Measurements from ENCODE around the gene C19orf85. TPM values are rescaled to one million over a fixed set of nuclear protein-coding genes. Genes with fewer than 3 reads are reported as not detected.

The C19orf85 gene
- total RNA-seq, 1 donor from 2014 or later: not detected

DNA sequence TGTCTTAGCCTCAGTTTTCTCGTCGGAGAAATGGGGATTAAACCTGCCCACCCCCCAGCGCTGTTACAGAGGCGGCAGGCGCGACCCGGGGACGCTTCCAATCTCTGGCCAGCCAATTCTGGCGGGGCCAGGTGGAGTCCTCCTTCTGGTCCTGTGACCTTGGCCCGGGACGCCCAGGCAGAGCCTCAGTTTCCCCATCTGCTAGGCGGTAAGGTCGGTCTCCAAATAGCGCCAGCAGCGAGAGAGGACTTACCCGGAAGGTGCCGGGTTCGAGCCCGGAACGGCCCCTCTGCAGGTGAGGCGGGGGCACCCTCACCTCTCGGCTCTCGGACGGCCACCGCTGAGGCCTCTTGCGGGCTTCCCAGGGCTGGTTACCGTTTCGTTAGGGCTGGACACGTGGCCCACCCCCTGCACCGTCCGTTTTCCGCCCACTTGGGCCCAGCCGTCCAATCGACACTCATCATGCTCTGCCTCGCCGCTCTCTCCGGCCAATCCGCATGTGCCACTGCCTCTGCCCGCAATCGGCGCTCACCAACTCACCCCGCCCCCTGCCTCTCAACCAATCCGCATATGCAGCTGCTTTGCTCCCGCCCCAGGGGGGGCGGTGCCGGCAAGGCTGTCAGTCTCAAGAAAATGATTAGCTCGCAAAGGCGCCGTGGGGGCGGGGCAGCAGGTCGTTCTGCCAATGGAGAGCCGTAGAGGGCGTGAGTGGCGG lies 3.1 kb downstream of the C19orf85 start, which contains the start of gene ISOC2:
TSS of gene ISOC2 (minus strand) at position 384 of the 715 bp plus-strand sequence. CDS start 5,156 bp downstream, outside the sequence.
- H3K27ac ChIP-seq: peak within 1 kb of the TSS; percentile 67
- H3K79me2 ChIP-seq (ENCODE audit: low read depth): no peaks in the 10 kb centered on the region
- peak; percentile 100 for DNase-seq (ENCODE audit: low spot score)
- no peak within 1 kb of the TSS for H3K9ac ChIP-seq
- H4K20me1 ChIP-seq (ENCODE audit: low read depth): no peaks in the 10 kb centered on the region
- no peaks in the 10 kb centered on the region for H3K27me3 ChIP-seq
- peak within 1 kb of the TSS; percentile 55 for H3K4me3 ChIP-seq
- H3F3A ChIP-seq (ENCODE audit: low read depth): peaks cover 31% of the 10 kb centered on the region
- peak within 1 kb of the TSS; percentile 41 for H2AFZ ChIP-seq (replicated peaks)
- H3K27ac Mint-ChIP-seq: no peak within 1 kb of the TSS
- no peaks in the 10 kb centered on the region for H3K36me3 ChIP-seq
- H3K36me3 Mint-ChIP-seq: no peaks in the 10 kb centered on the region
- H3K4me1 Mint-ChIP-seq: peaks cover 40% of the 10 kb centered on the region
- H3K4me3 Mint-ChIP-seq: peak within 1 kb of the TSS; percentile 87
- H3K9me3 ChIP-seq (ENCODE audit: low read depth): no peaks in the 10 kb centered on the region
- no peak for TF ChIP-seq EZH2phosphoT487 (IDR thresholded peaks at IDR 0.05)
- TF ChIP-seq, protein P1, sequence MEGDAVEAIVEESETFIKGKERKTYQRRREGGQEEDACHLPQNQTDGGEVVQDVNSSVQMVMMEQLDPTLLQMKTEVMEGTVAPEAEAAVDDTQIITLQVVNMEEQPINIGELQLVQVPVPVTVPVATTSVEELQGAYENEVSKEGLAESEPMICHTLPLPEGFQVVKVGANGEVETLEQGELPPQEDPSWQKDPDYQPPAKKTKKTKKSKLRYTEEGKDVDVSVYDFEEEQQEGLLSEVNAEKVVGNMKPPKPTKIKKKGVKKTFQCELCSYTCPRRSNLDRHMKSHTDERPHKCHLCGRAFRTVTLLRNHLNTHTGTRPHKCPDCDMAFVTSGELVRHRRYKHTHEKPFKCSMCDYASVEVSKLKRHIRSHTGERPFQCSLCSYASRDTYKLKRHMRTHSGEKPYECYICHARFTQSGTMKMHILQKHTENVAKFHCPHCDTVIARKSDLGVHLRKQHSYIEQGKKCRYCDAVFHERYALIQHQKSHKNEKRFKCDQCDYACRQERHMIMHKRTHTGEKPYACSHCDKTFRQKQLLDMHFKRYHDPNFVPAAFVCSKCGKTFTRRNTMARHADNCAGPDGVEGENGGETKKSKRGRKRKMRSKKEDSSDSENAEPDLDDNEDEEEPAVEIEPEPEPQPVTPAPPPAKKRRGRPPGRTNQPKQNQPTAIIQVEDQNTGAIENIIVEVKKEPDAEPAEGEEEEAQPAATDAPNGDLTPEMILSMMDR (IDR thresholded peaks at IDR 0.05): no peak
- TF ChIP-seq EZH2 (IDR thresholded peaks at IDR 0.05): no peak
- no peaks in the 10 kb centered on the region for H3K9me3 Mint-ChIP-seq
- H3K4me2 ChIP-seq: peak within 1 kb of the TSS; percentile 71
- peaks cover 23% of the 10 kb centered on the region for H3K4me1 ChIP-seq
- peaks cover 4% of the 10 kb centered on the region for H3K27me3 Mint-ChIP-seq (ENCODE audit: insufficient read depth, low read depth)

DNA sequence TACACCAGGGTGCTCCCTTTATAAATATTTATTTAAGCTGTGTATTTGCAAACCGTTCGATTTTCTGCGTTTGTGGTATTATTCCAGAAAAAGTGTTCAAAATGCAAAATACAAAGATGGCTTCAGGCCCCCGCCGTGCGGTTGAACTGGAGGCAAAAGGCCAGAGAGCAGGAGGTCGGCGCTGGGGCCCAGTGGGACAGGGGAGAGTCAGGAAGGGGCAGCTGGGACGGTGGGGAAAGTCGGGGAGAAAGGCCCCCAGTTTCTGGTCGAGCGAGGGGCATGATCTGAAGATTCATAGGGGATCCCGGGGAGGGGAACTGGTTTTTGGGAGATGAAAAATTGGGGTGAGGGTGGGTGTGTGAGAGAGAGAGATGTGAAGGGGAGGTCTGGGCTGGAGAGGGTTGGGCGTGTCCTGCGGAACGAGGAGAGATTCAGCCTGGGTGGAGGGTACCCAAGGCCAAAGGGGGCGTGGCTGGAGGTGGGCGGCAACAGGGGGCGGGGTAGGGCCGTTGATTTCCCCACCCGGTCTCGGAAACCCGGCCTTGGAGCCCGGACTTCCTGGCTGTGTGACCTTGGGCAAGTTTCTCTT lies 3.8 kb downstream of the C19orf85 start:
- Mint-ChIP-seq H3K4me1 (peaks cover 38% of the 10 kb centered on the region), H3K9me3 (no peaks in the 10 kb centered on the region), H3K27ac (no peak overlapping the region), H3K36me3 (no peaks in the 10 kb centered on the region), H3K27me3 (ENCODE audit: insufficient read depth, low read depth) (peaks cover 4% of the 10 kb centered on the region), H3K4me3 (peak overlapping the region; percentile 87)
- Histone ChIP-seq H4K20me1 (ENCODE audit: low read depth) (no peaks in the 10 kb centered on the region), H3K27ac (no peak overlapping the region), H3K9me3 (ENCODE audit: low read depth) (no peaks in the 10 kb centered on the region), H2AFZ (replicated peaks) (peak overlapping the region; percentile 41), H3K27me3 (no peaks in the 10 kb centered on the region), H3K4me1 (peaks cover 23% of the 10 kb centered on the region), H3K36me3 (no peaks in the 10 kb centered on the region), H3K79me2 (ENCODE audit: low read depth) (no peaks in the 10 kb centered on the region), H3K4me3 (peak overlapping the region; percentile 55), H3K9ac (no peak overlapping the region), H3F3A (ENCODE audit: low read depth) (peaks cover 31% of the 10 kb centered on the region), H3K4me2 (peak overlapping the region; percentile 71)
- peak; percentile 93 for DNase-seq (ENCODE audit: low spot score)
- TF ChIP-seq EZH2phosphoT487 (IDR thresholded peaks at IDR 0.05) (no peak), EZH2 (IDR thresholded peaks at IDR 0.05) (no peak)
- TF ChIP-seq, protein P1 (IDR thresholded peaks at IDR 0.05): no peak

GRCh38 chr19:55459950-55460657 lies 4.4 kb downstream of the C19orf85 start:
- Histone ChIP-seq H3K27ac (no peak overlapping the region), H3K27me3 (no peaks in the 10 kb centered on the region), H2AFZ (replicated peaks) (peak overlapping the region; percentile 41), H3K4me1 (peaks cover 23% of the 10 kb centered on the region), H3K4me3 (peak overlapping the region; percentile 55), H3K4me2 (peak overlapping the region; percentile 71), H3K36me3 (no peaks in the 10 kb centered on the region), H3K9ac (no peak overlapping the region), H4K20me1 (ENCODE audit: low read depth) (no peaks in the 10 kb centered on the region), H3F3A (ENCODE audit: low read depth) (peaks cover 29% of the 10 kb centered on the region), H3K79me2 (ENCODE audit: low read depth) (no peaks in the 10 kb centered on the region), H3K9me3 (ENCODE audit: low read depth) (no peaks in the 10 kb centered on the region)
- H3K4me1 Mint-ChIP-seq: peaks cover 38% of the 10 kb centered on the region
- peak overlapping the region; percentile 87 for H3K4me3 Mint-ChIP-seq
- no peaks in the 10 kb centered on the region for H3K36me3 Mint-ChIP-seq
- no peak overlapping the region for H3K27ac Mint-ChIP-seq
- DNase-seq (ENCODE audit: low spot score): no peak
- TF ChIP-seq EZH2 (IDR thresholded peaks at IDR 0.05) (no peak), EZH2phosphoT487 (IDR thresholded peaks at IDR 0.05) (no peak)
- TF ChIP-seq, protein P1 (IDR thresholded peaks at IDR 0.05): no peak
- H3K9me3 Mint-ChIP-seq: no peaks in the 10 kb centered on the region
- H3K27me3 Mint-ChIP-seq (ENCODE audit: insufficient read depth, low read depth): peaks cover 6% of the 10 kb centered on the region
